OCI-M1 (cell line): ENCODE measurements around the gene CRLF1.

Experiments
- DNase-seq: peaks from one replicate; lab custom pipeline; 2025; lab: John Stamatoyannopoulos, UW

The CRLF1 gene, protein sequence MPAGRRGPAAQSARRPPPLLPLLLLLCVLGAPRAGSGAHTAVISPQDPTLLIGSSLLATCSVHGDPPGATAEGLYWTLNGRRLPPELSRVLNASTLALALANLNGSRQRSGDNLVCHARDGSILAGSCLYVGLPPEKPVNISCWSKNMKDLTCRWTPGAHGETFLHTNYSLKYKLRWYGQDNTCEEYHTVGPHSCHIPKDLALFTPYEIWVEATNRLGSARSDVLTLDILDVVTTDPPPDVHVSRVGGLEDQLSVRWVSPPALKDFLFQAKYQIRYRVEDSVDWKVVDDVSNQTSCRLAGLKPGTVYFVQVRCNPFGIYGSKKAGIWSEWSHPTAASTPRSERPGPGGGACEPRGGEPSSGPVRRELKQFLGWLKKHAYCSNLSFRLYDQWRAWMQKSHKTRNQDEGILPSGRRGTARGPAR

DNA sequence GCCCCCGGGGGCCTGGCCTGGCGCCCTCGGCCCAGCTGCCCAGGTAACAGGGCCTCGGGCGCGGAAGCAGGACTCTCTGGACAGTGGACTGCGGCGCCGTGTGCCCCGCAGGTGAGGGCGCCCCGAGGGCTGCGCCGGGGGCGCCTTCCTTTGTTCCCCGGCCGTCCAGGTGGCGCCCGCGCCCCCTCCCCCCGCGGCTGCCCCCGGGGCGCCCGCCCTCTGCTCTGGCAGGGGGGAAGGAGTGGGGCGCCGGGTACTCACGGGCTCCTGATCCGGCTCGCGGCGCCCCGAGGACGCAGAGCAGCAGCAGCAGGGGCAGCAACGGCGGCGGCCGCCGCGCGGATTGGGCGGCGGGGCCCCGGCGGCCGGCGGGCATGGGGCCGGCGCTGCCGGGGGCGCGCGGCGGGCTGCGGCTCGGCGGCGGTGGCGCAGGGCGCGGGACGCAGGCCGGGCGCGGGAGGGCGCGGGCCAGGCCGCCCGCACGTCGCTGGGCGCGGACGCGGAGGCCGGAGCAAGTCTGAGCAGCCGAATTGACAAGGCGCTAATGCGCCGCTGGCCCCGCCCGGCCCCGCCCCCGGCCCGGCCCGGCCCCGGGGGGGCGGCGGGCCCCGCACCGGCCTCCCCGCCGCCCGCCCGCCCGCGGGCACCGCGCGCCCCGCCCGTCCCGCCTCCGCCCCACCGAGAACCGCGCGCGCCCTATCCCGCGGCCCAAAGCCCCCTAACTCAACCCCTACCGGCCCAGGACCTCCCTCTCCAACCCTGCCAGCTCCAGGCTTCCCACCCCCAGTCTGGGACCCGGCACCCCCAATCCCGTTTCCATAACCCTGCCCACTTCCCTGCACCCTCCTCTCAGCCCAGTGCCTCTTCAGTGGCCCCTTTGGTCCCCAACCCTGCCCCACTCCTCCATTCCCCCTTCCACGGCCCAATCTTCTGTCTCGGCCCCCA, at the start of gene CRLF1:
TSS of gene CRLF1 (minus strand) at position 519 of the 945 bp plus-strand sequence. CDS start at position 376, 143 bp downstream.
- no peak for DNase-seq

DNA sequence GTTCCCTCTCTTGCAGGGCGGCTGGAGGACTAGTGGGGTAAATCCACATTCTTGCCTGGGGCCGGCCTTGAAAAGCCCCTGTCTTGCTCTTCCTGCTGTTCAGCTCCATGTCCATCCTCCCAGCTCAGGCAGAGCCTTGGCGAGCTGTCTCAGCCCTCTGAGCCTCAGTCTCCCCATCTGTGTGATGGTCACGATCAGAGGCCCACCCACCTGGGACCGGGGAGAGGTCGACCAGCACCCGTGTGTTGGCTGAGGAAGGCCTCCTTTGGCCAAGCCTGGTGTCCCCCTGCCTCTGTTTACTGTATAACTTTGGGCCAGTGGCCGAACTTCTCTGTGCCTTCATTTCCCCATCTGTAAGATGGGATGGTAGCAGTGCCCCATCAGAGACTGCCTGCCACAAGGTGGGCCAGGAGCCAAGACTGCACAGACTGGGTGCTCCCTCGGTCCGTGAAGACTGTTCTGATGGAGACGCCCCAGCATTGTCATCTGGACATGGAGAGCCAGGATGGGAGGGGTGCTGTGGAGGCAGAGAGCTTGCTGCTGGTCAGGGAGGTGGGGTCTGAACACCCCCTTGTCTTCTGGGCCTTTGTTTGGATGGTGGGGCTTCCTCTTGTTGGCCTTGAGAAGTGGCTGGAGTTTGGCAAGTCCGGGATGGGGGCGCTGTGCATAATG, 48.7 kb upstream of the CRLF1 start:
- no peak for DNase-seq

DNA sequence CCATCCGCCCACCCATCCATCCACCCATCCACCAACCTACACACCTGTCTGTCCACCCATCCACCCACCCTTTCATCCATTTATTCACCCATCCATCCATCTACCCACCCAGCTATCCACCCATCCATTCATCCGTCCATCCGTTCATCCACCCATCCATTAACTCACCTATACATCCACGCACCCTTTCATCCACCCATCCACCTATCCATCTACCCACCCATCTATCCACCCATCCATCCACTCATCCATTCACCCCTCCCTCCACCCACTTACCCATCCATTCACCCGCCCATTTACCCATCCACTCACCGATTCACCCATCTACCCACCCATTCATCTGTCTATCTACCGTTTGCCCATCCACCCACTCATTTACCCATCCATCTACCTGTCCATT, 47.9 kb upstream of the CRLF1 start:
- DNase-seq: no peak

DNA sequence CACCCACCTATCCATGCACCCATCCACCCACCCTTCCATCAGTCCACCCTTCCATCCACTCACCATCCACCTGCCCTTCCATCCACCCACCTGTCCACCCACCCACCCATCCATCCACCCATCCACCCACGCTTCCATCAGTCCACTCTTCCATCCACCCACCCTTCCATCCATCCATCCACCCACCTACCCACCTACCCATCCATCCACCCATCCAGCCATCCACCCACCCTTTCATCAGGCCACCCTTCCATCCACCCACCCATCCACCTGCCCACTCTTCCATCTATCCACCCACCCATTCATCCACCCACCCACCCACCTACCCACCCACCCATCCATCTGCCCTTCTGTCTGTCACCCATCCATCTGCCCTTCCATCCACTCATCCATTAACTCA, 47.3 kb upstream of the CRLF1 start:
- DNase-seq: no peak

DNA sequence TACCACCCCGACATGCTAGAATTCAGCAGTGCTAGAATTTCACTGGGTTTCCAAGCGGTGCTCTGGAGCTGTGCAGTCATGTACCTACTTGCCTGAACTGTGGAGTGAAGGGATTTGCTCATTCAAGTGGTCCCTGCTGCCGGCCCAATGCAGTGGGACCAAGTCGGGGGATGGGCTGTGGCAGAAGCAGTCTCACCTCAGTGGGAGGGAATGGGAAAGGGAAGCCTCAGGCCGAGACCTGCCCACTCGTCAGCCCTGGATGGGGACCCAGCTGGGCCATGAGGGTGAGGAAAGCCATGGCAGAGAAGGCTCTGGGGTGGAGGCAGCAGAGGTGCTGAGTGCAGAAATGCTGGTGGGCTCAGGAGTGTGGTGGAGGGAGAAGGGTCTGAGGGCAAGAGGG, 45.1 kb upstream of the CRLF1 start:
- DNase-seq: no peak

DNA sequence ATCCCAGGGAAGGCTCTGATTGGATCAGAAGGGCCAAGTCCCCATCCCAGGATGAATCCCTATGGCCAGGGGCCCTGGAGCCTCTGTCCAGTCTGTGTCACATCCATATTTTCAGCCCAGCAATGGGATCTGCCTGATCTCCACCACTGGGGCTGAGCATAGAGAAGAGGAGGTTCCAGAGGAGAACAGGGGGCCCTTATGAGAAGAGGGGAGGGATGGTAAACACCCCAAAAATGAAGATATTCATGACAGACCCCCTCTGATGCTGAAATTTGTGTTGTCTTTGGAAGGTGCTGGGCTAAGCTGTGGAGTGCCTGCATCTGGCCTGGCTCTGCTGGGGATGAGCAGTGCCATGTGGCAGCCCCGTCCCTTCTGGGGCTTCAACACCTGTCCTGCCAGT, 44.7 kb upstream of the CRLF1 start:
- DNase-seq: no peak

DNA sequence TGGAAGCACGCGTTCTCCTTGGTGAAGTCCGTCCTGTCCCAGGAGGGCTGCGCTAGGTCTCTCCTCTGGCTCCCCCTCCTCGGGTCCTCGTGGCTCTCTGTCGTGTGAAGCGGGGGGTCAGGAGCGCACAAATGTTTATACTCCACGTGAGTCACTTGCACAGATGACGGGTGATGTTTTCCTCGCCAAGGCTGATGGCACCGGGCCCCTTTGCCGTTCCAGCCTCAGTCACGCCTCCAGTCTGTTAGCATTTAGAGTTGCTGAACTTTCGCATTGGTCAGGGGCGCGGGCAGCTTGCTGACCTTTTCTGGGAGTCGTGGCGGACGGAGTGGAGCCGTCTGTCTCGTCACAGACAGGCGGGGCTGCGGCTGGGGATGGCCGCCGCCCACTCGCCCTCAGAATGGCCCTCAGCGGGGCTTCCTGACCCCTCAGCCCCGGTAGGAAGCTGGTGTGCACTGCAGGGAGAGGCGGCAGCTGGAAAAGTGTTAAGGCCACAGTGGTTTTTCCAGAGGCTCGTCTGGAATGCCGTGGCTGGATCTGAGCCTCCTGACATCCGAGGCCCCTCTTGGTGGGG, 44.0 kb upstream of the CRLF1 start:
- no peak for DNase-seq

DNA sequence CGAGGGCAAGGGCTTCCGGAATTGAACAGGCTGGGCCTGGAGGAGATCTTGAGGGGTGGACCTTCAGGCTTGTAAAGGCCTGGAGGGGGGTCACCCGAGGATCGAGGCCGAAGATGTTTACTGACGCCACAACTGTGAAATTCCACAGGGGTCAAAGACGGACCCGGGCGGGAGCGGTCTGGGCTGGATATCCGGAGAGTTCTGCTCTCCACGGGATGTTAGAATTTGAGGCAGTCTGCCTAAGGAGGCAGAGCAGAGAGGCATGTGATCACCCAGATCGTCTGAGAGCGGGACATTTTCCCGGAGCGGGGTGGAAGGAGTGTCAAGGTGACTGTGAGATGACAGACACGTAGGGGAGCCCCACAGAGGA, 43.4 kb upstream of the CRLF1 start:
- DNase-seq: no peak

DNA sequence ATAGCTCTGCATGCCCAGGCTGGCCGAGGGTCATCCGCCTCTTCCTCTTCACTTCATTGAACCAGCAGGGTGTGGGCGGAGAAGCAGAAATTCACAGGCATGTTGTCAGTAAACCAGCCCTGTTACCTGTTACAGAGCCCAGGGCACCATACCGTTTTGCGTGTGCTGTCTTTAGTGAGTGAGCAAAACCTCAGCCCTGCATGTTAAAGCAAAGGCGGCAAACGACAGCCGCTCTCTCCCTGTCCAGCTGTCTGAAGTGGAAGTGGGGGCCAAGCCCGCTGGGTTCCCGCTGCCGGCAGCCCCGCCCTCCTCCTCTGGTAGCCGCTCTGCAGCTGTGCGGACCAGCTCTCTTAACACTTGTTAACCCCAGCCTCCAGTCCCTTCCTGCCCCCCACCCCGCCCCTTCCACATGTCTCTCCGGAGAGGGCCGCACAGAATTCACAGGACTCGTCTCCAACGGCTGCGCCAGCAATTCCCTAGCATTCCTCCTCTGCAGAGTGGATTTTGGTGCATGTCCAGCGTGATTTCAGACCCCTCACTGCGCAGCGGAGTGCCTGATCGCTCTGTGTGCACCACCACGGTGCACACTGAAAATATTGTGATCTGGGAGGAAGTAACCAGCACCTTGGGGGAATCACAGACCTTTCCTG, 42.9 kb upstream of the CRLF1 start:
- no peak for DNase-seq

DNA sequence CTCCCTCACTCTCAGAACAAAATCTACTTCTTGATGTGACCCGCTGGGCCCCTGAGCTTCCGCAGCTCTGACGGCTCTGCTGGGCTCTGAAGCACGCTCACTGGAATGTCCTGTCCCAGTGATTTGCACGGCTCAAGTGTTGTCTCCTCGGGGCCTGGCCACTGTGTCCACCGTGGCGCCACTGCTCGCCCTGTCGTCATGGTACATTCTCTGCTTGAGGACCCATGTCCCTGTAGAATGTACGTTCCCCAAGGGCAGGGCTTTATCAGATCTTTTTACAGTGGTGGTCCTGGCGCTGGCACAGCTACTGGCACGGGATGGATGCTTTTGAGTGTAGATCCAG, 42.3 kb upstream of the CRLF1 start:
- DNase-seq: no peak

DNA sequence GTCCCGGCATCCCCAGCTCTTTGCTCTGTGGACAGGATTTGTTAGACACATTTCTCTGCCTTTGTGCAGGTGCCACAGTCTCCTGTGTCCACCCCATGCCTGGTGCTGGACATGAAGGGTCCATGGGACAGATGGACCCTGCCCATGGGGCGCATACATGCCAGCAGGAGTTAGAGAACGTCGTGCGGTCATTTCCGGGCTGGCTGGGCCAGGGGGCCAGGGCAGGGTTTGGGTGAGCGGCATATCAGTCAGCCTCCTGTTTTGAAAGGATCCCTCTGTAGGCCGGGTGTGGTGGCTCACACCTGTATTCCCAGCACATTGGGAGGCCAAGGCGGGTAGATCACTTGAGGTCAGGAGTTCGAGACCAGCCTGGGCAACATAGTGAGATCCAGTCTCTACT, 41.2 kb upstream of the CRLF1 start:
- no peak for DNase-seq

DNA sequence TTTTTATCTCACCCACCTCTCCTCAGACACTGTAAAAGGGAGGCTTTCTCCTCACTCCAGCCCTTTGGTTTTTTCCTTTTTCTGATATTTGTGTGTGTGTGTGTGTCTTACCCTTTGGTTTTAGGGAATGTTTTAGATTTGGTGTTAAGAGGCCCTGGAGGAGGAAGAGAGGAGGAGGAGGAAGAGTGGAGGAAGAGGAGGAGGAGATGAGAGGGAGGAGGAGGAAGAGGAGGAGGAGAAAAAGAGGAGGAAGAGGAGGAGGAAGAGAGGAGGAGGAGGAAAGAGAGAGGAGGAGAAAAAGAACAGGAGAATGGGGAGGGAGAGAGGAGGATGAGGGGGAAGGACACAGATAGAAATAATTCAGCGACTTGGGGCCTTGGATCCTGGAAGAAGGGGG, 40.8 kb upstream of the CRLF1 start:
- no peak for DNase-seq

DNA sequence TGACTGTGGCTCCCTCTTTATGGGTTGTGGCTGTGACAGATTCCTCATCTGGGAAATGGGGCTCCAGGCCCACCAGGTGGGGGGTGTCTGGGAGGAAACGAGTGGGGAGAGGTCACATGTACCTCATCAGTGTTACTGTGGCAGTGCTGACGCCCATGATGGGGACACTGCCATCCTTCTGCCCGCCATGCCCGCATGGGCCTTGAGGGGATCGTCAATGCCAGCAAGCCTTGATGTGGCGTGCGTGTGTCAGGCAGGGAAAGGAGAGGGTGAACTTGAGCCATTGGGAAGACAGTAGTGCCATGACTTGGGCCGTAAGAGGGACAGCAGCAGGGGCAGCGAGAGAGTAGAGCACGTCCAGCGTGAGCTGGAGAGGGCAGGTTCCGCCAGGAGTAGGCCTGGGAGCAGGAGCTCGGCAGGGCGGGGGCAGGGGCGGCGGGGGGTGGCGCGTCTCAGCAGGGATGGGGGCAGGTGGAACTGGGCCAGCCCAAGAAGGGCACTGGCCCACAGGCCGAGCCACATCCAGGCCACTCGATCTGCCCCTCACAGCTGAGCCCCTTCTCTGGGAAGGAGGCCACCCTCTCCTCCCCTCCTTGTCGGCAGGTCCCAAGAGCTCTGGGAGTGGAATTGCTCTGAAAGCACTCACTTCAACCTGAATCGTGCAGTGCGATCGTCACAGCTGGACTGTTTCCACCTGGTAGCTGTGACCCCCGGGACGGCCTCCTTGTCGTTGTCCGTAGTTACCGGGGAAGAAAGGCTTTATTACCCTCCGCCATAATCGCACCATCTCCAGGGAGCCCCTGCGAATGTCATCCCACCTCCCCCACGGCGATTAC, 40.2 kb upstream of the CRLF1 start:
- DNase-seq: no peak

DNA sequence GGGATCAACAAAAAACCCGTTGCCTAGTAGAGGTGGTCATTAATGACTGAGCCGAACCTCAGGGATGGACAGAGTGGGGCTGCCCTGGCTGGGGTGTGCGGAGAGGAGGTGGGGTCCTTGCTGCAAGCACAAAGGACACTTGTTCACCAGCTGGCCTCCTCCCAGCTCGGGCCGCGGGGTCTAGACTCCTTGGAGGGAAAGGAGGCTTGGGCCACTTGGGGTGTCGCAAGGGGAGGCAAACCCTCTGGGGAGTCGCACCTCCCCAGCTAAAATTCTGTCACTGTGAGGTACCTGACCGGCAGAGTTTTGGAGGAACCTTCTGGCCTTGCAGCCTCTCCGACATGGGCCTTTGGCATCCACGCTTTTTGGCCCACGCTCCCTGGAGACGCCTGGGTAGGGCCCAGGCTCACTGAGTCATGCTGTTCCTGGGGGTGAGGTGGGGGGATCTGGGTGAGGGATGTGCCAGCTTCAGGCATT, 38.5 kb upstream of the CRLF1 start:
- no peak for DNase-seq

DNA sequence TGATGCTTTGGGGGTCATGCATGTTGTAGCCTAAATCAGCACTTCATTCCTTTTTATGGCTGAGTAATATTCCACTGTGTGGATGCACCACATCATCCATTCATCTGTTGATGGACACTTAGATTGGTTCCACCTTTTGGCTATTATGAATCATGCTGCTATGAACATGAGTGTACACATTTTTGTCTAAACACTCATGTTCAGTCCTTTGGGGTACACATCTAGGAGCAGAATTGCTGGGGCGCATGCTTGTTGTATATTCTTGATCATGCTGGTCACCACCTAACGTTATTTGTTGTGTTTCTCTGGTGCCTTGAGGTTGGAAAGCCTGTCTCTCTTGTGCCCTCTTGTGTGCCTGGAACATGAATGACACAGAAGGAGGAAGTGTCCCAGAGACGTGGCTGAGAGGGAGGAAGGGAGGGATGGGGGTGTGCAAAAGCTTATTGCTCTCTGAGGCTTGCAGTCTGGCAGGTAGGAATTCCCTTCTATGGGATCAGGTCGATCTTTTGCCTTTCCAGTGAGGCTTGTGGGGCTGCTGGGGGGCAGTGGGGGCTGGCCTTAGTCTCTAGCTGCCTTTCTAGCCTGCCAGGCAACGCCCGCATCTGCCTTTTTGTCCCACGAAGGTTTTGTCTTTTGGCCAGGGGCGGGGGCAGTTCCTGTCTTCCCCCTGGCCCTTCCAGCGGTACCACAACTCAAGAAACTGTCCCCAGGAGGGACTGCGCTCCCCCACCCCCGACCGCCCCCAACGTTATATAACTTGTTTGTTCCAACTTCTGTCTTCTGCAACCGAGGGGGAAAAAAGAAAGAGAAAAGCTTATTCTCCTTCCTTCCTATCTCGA, 37.8 kb upstream of the CRLF1 start:
- DNase-seq: peak; percentile 75

DNA sequence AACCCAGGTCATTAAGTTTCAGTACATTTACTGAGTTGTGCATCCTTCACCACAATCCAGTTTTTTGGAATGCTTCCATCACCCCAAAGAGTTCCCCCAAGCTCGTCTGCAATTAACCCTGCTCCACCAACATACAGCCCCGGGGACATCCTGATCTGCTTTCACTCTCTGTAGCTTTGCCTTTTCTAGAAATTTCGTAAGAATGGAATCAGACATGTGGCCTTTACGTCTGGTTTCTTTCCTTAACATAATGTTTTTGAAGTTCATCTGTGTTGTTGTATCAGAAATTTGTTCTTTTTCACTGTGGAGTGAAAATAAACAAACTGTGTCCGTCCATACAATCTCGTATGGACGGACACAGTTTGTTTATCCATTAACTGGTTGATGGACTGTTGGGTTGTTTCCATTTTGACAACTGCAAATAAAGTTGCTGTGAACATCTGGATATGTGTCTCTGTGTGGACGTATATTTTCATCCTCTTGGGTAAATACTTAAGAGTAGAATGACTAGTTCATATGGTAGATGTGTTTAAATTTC, 33.2 kb upstream of the CRLF1 start:
- DNase-seq: no peak

DNA sequence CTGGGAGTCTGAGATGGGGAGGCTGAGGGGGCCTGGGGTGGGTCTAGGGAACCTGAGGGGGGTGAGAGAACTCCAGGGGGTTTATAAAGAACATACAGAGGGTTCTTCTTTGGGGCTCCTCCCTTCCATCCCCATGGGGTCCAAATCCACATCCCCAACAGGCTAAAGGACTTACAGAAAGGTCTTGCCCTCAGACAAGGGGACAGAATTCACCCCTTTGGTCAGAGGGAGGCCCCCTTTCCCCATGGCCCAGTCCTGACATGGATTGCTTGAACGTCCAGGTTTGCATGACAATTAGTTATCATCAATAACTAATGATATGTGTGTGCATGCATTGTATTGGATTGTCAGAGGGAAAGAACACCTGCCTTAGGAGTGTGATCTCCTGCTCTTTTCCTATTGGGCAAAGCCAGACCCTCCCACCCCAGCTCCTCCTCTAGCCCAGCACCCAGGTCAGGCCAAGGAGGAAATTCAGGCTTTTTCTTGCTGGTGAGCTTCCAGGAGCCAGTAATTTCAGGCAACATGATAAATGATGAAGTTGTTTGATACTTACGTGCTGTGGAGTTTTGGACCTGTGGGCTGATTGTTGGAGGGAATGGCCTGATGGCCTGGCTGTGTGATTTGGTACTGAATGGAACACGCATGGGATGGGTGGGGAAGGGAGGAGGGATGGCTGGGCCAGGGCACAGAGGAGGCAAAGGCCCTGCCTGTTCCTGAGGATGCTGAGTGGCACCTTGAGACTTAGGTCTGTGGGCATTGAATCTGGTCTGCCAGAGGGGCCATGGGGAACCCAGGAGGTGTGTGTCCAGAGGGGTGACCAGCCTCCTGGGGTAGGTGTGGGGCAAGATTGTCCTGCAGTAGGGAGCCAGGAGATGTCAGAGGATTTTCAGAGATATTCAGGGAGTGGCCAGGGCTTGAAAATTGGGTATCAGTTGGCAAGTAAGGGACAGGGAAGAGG, 31.4 kb upstream of the CRLF1 start:
- peak; percentile 51 for DNase-seq

DNA sequence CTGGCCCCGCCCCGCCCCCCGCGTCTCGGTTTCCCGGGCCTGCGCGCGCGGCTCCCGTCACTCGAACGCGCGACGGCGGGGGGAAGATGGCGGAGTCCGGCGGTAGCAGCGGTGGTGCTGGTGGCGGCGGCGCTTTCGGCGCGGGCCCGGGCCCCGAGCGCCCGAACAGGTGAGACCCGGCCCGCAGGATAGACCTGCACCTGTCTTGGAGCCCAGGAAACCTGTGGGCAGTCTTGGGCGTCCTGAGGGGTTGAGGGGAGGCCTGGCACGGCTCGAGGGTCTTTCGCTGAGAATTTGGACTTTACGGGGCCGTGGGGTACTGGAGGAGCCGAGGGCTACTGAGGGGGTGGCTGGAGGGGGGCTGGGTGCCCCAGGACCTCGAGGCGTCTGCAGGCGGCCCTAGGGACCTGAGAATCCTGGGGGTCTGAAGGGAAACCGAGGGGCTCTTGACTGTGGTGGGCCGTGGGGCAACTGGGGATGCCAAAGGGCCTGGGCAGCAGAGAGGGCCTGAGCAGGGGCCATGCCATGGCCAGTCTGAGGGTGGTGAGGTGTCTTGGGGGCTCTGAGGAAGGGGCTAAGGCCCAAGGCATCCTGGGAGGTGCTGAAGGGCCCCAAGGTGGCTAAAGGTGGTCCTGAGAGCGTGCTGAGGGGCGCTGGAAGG, 30.5 kb upstream of the CRLF1 start, which contains the start of gene KLHL26:
TSS of gene KLHL26 (plus strand) at position 60 of the 661 bp plus-strand sequence. CDS start at position 87, 27 bp downstream.
- DNase-seq: no peak
